Skeletal muscle tissue (tissue), 4 donors: Measurements from ENCODE around the gene CFAP119. TPM values are rescaled to one million over a fixed set of nuclear protein-coding genes. Genes with fewer than 3 reads are reported as not detected.

Source experiments
- H3K27ac ChIP-seq: one replicate; pipeline ENCODE4 v1.7.0; 2013; ENCODE audit warnings: mild to moderate bottlenecking, low read depth, low read length, inconsistent platforms
- H3K27me3 ChIP-seq, 3 donors: one replicate each; pipeline ENCODE4 v1.7.0; 2013; ENCODE audit warnings: low read length in 3 of 3; ENCODE audit not compliant: control insufficient read depth in 3 of 3, insufficient read depth in 3 of 3
- H3K36me3 ChIP-seq, 3 donors: one replicate each; pipeline ENCODE4 v1.7.0; 2013; ENCODE audit warnings: low read length in 3 of 3; ENCODE audit not compliant: control insufficient read depth in 3 of 3, insufficient read depth in 3 of 3
- H3K4me1 ChIP-seq, 3 donors: one replicate each; pipeline ENCODE4 v1.7.0; 2013; ENCODE audit warnings: low read length in 3 of 3, mild to moderate bottlenecking in 3 of 3; ENCODE audit not compliant: control insufficient read depth in 3 of 3, insufficient read depth in 3 of 3
- H3K4me3 ChIP-seq, 3 donors: one replicate each; pipeline ENCODE4 v1.7.0; 2013; ENCODE audit warnings: low read length in 3 of 3
- H3K9ac ChIP-seq, 3 donors: one replicate each; pipeline ENCODE4 v1.7.0; 2013; ENCODE audit warnings: low read length in 3 of 3, mild to moderate bottlenecking in 3 of 3, moderate library complexity in 2 of 3, low read depth in 1 of 3
- H3K9me3 ChIP-seq, 3 donors: one replicate each; pipeline ENCODE4 v1.7.0; 2013; ENCODE audit warnings: low read length in 3 of 3; ENCODE audit not compliant: control insufficient read depth in 3 of 3
- total RNA-seq: library from RNA; depleted of rRNA; stranded (reverse); fragments of >200 nt; gene quantifications from one replicate; pipeline ENCODE4 v1.2.3, GENCODE V29; 2014
- donor health status: Osteomylitis.

The CFAP119 gene
- total RNA-seq, 1 donor from 2014 or later, result 1.6 TPM

GRCh38 chr16:30764086-30764485 is 2.2 kb upstream of the CFAP119 start:
- peaks cover 29 to 38% (median 33%) of the 10 kb centered on the region in 3 donors for H3K4me1 ChIP-seq
- no peaks in the 10 kb centered on the region for H3K9me3 ChIP-seq
- H3K9ac ChIP-seq, result no peak overlapping the region
- H3K4me3 ChIP-seq, result no peak overlapping the region
- H3K27ac ChIP-seq, result no peak overlapping the region
- H3K27me3 ChIP-seq, result no peaks in the 10 kb centered on the region
- H3K36me3 ChIP-seq, result peaks cover 55 to 61% (median 57%) of the 10 kb centered on the region in 3 donors

- Histone ChIP-seq H3K9me3 (no peaks in the 10 kb centered on the region), H3K4me1 (peaks cover 29 to 40% (median 33%) of the 10 kb centered on the region in 3 donors), H3K36me3 (peaks cover 46 to 51% (median 48%) of the 10 kb centered on the region in 3 donors), H3K27me3 (no peaks in the 10 kb centered on the region), H3K4me3 (peak overlapping the region; percentile 86 to 97 (median 93)), H3K27ac (peak overlapping the region; percentile 94), H3K9ac (peak overlapping the region; percentile 94 to 97 (median 97))
Measured at GRCh38 chr16:30762991-30763725, 1.3 kb upstream of the CFAP119 start.

GRCh38 chr16:30761427-30761927 is 385 bp downstream of the CFAP119 start:
- no peaks in the 10 kb centered on the region for H3K9me3 ChIP-seq
- H3K4me3 ChIP-seq, result peak overlapping the region; percentile 86 to 97 (median 93)
- H3K27me3 ChIP-seq, result no peaks in the 10 kb centered on the region
- peaks cover 38 to 48% (median 40%) of the 10 kb centered on the region in 3 donors for H3K36me3 ChIP-seq
- H3K4me1 ChIP-seq, result peaks cover 29 to 40% (median 35%) of the 10 kb centered on the region in 3 donors
- peak overlapping the region; percentile 47 to 97 (median 70) for H3K9ac ChIP-seq
- H3K27ac ChIP-seq, result peak overlapping the region; percentile 94

GRCh38 chr16:30760577-30761426 is 1.1 kb downstream of the CFAP119 start:
- peak overlapping the region; percentile 86 to 97 (median 93) for H3K4me3 ChIP-seq
- no peaks in the 10 kb centered on the region for H3K27me3 ChIP-seq
- H3K9ac ChIP-seq, result peak overlapping the region; percentile 47 to 97 (median 70)
- H3K4me1 ChIP-seq, result peaks cover 29 to 40% (median 35%) of the 10 kb centered on the region in 3 donors
- no peaks in the 10 kb centered on the region for H3K9me3 ChIP-seq
- peak overlapping the region; percentile 94 for H3K27ac ChIP-seq
- peaks cover 35 to 48% (median 37%) of the 10 kb centered on the region in 3 donors for H3K36me3 ChIP-seq

GRCh38 chr16:30760001-30760559 is 1.8 kb downstream of the CFAP119 start:
- Histone ChIP-seq H3K27me3 (no peaks in the 10 kb centered on the region), H3K4me3 (no peak overlapping the region), H3K36me3 (peaks cover 28 to 41% (median 34%) of the 10 kb centered on the region in 3 donors), H3K27ac (no peak overlapping the region), H3K4me1 (peaks cover 29 to 40% (median 35%) of the 10 kb centered on the region in 3 donors), H3K9me3 (no peaks in the 10 kb centered on the region), H3K9ac (no peak overlapping the region)

GRCh38 chr16:30758988-30759491 is 2.8 kb downstream of the CFAP119 start:
- H3K36me3 ChIP-seq, result peaks cover 25 to 36% (median 30%) of the 10 kb centered on the region in 3 donors
- H3K9ac ChIP-seq, result no peak overlapping the region
- H3K9me3 ChIP-seq, result no peaks in the 10 kb centered on the region
- no peak overlapping the region for H3K4me3 ChIP-seq
- H3K4me1 ChIP-seq, result peaks cover 27 to 39% (median 31%) of the 10 kb centered on the region in 3 donors
- no peaks in the 10 kb centered on the region for H3K27me3 ChIP-seq
- peak overlapping the region; percentile 23 for H3K27ac ChIP-seq

GRCh38 chr16:30757316-30757715 is 4.5 kb downstream of the CFAP119 start:
- Histone ChIP-seq H3K36me3 (peaks cover 26 to 35% (median 28%) of the 10 kb centered on the region in 3 donors), H3K27ac (no peak overlapping the region), H3K27me3 (no peaks in the 10 kb centered on the region), H3K9me3 (no peaks in the 10 kb centered on the region), H3K4me1 (peaks cover 12 to 22% (median 14%) of the 10 kb centered on the region in 3 donors), H3K4me3 (no peak overlapping the region), H3K9ac (peak overlapping the region in 1 of 3 donors; percentile 43)

GRCh38 chr16:30756781-30757100 is 5.1 kb downstream of the CFAP119 start:
- Histone ChIP-seq H3K4me3 (no peak overlapping the region), H3K9ac (no peak overlapping the region), H3K9me3 (no peaks in the 10 kb centered on the region), H3K36me3 (peaks cover 26 to 35% (median 28%) of the 10 kb centered on the region in 3 donors), H3K27me3 (no peaks in the 10 kb centered on the region), H3K27ac (no peak overlapping the region), H3K4me1 (peaks cover 11 to 18% (median 12%) of the 10 kb centered on the region in 3 donors)

- Histone ChIP-seq H3K9me3 (no peaks in the 10 kb centered on the region), H3K36me3 (peaks cover 30 to 40% (median 33%) of the 10 kb centered on the region in 3 donors), H3K4me1 (peaks cover 6 to 13% (median 7%) of the 10 kb centered on the region in 3 donors), H3K4me3 (no peak overlapping the region), H3K27ac (no peak overlapping the region), H3K27me3 (no peaks in the 10 kb centered on the region), H3K9ac (no peak overlapping the region)
Measured at GRCh38 chr16:30755955-30756780, 5.7 kb downstream of the CFAP119 start.
